A549 (cell line): Measurements from ENCODE around the gene CNIH2.

ENCODE experiments used
- CTCF ChIP-seq: fragments of >200 bp; sonication (Bioruptor Twin); formaldehyde crosslinking; IDR thresholded peaks from 3 replicates; pipeline ENCODE4 v1.5.1; 2016
- JUN ChIP-seq, 2 experiments: fragments of >200 bp; sonication (Bioruptor Twin); formaldehyde crosslinking; IDR thresholded peaks; 2 replicates in 1 of 2; 3 replicates in 1 of 2; pipeline ENCODE4 v1.6.1; 2016 to 2017
- MYC ChIP-seq: IDR thresholded peaks from 2 replicates; pipeline ENCODE4 v1.6.1; 2012; ENCODE audit warnings: mild to moderate bottlenecking, inconsistent platforms, low read length, improper control_type of control experiment, borderline replicate concordance
- RAD21 ChIP-seq, 2 experiments: fragments of >200 bp in 1 of 2; sonication (Bioruptor Twin) in 1 of 2; formaldehyde crosslinking in 1 of 2; IDR thresholded peaks in 1 of 2; conservative IDR thresholded peaks in 1 of 2; 2 replicates in 1 of 2; 3 replicates in 1 of 2; pipeline ENCODE4 v1.6.1; 2012 to 2018; ENCODE audit warnings: inconsistent platforms in 1 of 2
- RFX5 ChIP-seq: fragments of 450-650 bp; IDR thresholded peaks from 2 replicates; pipeline ENCODE4 v1.7.1; 2014; ENCODE audit warnings: antibody characterized with exemption, mild to moderate bottlenecking, moderate library complexity
- USF2 ChIP-seq: fragments of 450-650 bp; IDR thresholded peaks from 2 replicates; pipeline ENCODE4 v1.6.1; 2014; ENCODE audit warnings: antibody characterized with exemption

GRCh38 chr11:66240781-66241136, 37.2 kb upstream of the CNIH2 start:
- TF ChIP-seq JUN (IDR thresholded peaks at IDR 0.05) (no peak), RAD21 (conservative IDR thresholded peaks at IDR 0.05 in 1 of 2, IDR thresholded peaks at IDR 0.05 in 1 of 2) (no peak), CTCF (no peak), MYC (no peak), USF2 (no peak), RFX5 (no peak)
